ENCODE measurements around the gene MARCHF5.

DNA sequence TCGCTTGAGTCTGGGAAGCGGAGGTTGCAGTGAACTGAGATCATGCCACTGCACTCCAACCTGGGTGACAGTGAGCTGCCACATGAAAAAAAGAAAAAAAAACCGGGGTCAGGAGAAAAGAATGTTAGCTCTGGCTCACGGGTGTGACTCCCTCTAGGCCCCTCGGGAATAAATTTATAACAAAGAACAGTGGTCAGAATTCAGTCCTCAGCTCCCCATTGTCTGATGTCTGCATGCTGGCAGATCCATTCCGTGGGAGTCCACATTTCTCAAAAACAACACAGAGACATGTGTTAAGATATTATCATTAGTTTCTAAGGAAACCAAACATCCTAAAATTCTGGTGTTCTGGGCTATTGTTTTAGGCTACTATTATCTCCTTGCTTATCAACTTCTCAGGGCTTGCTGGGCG is 90.6 kb downstream of the MARCHF5 start:
- TF ChIP-seq POLR2A (IDR thresholded peaks at IDR 0.05), result no peak
- TF ChIP-seq, protein P1, sequence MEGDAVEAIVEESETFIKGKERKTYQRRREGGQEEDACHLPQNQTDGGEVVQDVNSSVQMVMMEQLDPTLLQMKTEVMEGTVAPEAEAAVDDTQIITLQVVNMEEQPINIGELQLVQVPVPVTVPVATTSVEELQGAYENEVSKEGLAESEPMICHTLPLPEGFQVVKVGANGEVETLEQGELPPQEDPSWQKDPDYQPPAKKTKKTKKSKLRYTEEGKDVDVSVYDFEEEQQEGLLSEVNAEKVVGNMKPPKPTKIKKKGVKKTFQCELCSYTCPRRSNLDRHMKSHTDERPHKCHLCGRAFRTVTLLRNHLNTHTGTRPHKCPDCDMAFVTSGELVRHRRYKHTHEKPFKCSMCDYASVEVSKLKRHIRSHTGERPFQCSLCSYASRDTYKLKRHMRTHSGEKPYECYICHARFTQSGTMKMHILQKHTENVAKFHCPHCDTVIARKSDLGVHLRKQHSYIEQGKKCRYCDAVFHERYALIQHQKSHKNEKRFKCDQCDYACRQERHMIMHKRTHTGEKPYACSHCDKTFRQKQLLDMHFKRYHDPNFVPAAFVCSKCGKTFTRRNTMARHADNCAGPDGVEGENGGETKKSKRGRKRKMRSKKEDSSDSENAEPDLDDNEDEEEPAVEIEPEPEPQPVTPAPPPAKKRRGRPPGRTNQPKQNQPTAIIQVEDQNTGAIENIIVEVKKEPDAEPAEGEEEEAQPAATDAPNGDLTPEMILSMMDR (IDR thresholded peaks at IDR 0.05 in 4 of 5, conservative IDR thresholded peaks at IDR 0.05 in 1 of 5), result no peak

Data from gastrocnemius medialis (tissue), 4 donors.